GDM1 (cell line): ENCODE measurements around the gene CARD9.
"Not testable (repeated sequence)": the region's sequence is repeated elsewhere in the genome, so short reads cannot be mapped to it uniquely, and the experiment has no call there.

Experiments
- DNase-seq: peaks from one replicate; lab custom pipeline; 2025; lab: John Stamatoyannopoulos, UW

CARD9 gene

GRCh38 chr9:136373300-136374182 lies at the start of gene CARD9:
CARD9 (minus strand) TSS chr9:136373669; CDS start chr9:136372078, 1,591 bp downstream.
- DNase-seq: no peak

- DNase-seq: no peak
Measured at GRCh38 chr9:136422876-136423275, 49.4 kb upstream of the CARD9 start.

GRCh38 chr9:136421791-136422190 lies 48.3 kb upstream of the CARD9 start:
- no peak for DNase-seq

- no peak for DNase-seq
Measured at GRCh38 chr9:136419092-136419420, 45.6 kb upstream of the CARD9 start.

GRCh38 chr9:136418182-136419091 lies 45.0 kb upstream of the CARD9 start:
- DNase-seq: no peak

- no peak for DNase-seq
Measured at GRCh38 chr9:136416914-136417313, 43.4 kb upstream of the CARD9 start.

- DNase-seq: no peak
Measured at GRCh38 chr9:136416427-136416826, 43.0 kb upstream of the CARD9 start.

GRCh38 chr9:136412962-136413361 lies 39.5 kb upstream of the CARD9 start:
- no peak for DNase-seq

GRCh38 chr9:136411378-136411777 lies 37.9 kb upstream of the CARD9 start:
- DNase-seq: no peak

- DNase-seq: peak; percentile 81
Measured at GRCh38 chr9:136410500-136411287, 37.2 kb upstream of the CARD9 start, which contains the start of the genes ENTR1 and PMPCA. ENTR1 (minus strand) TSS chr9:136410614; CDS start chr9:136410397, 217 bp downstream. PMPCA (plus strand) TSS chr9:136410658; CDS start chr9:136410669, 11 bp downstream.

GRCh38 chr9:136409557-136410455 lies 36.3 kb upstream of the CARD9 start:
- DNase-seq: no peak

GRCh38 chr9:136407911-136408310 lies 34.4 kb upstream of the CARD9 start:
- DNase-seq: no peak

GRCh38 chr9:136407061-136407460 lies 33.6 kb upstream of the CARD9 start:
- DNase-seq: not testable (repeated sequence)

- DNase-seq: not testable (repeated sequence)
Measured at GRCh38 chr9:136405904-136406303, 32.4 kb upstream of the CARD9 start.

GRCh38 chr9:136405481-136405880 lies 32.0 kb upstream of the CARD9 start:
- no peak for DNase-seq

- no peak for DNase-seq
Measured at GRCh38 chr9:136404801-136405136, 31.3 kb upstream of the CARD9 start.

GRCh38 chr9:136403915-136404800 lies 30.7 kb upstream of the CARD9 start:
- DNase-seq: no peak

- DNase-seq: no peak
Measured at GRCh38 chr9:136403538-136403914, 30.1 kb upstream of the CARD9 start.

GRCh38 chr9:136402067-136402466 lies 28.6 kb upstream of the CARD9 start:
- no peak for DNase-seq
